Mucosa of stomach (tissue), 1 donor: Measurements from ENCODE around the gene ZSWIM5.
A peak's percentile ranks its signal among the peaks of the same experiment; 100 is the strongest.

ENCODE experiments used
- H3K27me3 ChIP-seq: one replicate; pipeline ENCODE4 v1.7.0; 2013; ENCODE audit warnings: mild to moderate bottlenecking, low read length; ENCODE audit not compliant: control insufficient read depth, insufficient read depth
- H3K36me3 ChIP-seq: one replicate; pipeline ENCODE4 v1.7.0; 2013; ENCODE audit warnings: low read length; ENCODE audit not compliant: control insufficient read depth, insufficient read depth
- H3K4me1 ChIP-seq: one replicate; pipeline ENCODE4 v1.7.0; 2013; ENCODE audit warnings: mild to moderate bottlenecking, low read length; ENCODE audit not compliant: control insufficient read depth, insufficient read depth
- H3K4me3 ChIP-seq: one replicate; pipeline ENCODE4 v1.7.0; 2013; ENCODE audit warnings: low read length
- H3K9ac ChIP-seq: one replicate; pipeline ENCODE4 v1.7.0; 2013; ENCODE audit warnings: mild to moderate bottlenecking, low read length, moderate library complexity
- H3K9me3 ChIP-seq: one replicate; pipeline ENCODE4 v1.7.0; 2013; ENCODE audit warnings: mild to moderate bottlenecking, low read length, moderate library complexity; ENCODE audit not compliant: control insufficient read depth
- donor health status: Pancreatic carcinoma.

Gene ZSWIM5

GRCh38 chr1:45011837-45012638 lies 194.4 kb downstream of the ZSWIM5 start, which contains the start of gene UROD:
UROD (plus strand) TSS chr1:45012254; CDS start chr1:45012266, 12 bp downstream.
- no peaks in the 10 kb centered on the region for H3K27me3 ChIP-seq
- peaks cover 26% of the 10 kb centered on the region for H3K36me3 ChIP-seq
- peak within 1 kb of the TSS; percentile 70 for H3K4me3 ChIP-seq
- H3K9me3 ChIP-seq = no peaks in the 10 kb centered on the region
- peaks cover 31% of the 10 kb centered on the region for H3K4me1 ChIP-seq
- H3K9ac ChIP-seq = peak within 1 kb of the TSS; percentile 78

- no peaks in the 10 kb centered on the region for H3K27me3 ChIP-seq
- peak within 1 kb of the TSS; percentile 78 for H3K9ac ChIP-seq
- H3K36me3 ChIP-seq = peaks cover 34% of the 10 kb centered on the region
- H3K4me3 ChIP-seq = peak within 1 kb of the TSS; percentile 70
- peaks cover 31% of the 10 kb centered on the region for H3K4me1 ChIP-seq
- no peaks in the 10 kb centered on the region for H3K9me3 ChIP-seq
These were observed 195.3 kb downstream of the ZSWIM5 start, which contains the start of gene HECTD3 for GRCh38 chr1:45010855-45011811. HECTD3 (minus strand) TSS chr1:45011324; CDS start chr1:45011257, 67 bp downstream.

- peaks cover 31% of the 10 kb centered on the region for H3K4me1 ChIP-seq
- peaks cover 41% of the 10 kb centered on the region for H3K36me3 ChIP-seq
These were observed 196.2 kb downstream of the ZSWIM5 start for GRCh38 chr1:45009956-45010854.

GRCh38 chr1:45009296-45009865 lies 197.0 kb downstream of the ZSWIM5 start:
- Histone ChIP-seq H3K27me3 (no peaks in the 10 kb centered on the region), H3K9ac (no peak overlapping the region), H3K4me1 (peaks cover 31% of the 10 kb centered on the region), H3K9me3 (no peaks in the 10 kb centered on the region), H3K36me3 (peaks cover 49% of the 10 kb centered on the region), H3K4me3 (no peak overlapping the region)

More at GRCh38 chr1:45009956-45010854, 196.2 kb downstream of the ZSWIM5 start:
- peak overlapping the region; percentile 70 for H3K4me3 ChIP-seq
- H3K9me3 ChIP-seq = no peaks in the 10 kb centered on the region
- H3K27me3 ChIP-seq = no peaks in the 10 kb centered on the region
- peak overlapping the region; percentile 78 for H3K9ac ChIP-seq

GRCh38 chr1:45008516-45008915 lies 197.9 kb downstream of the ZSWIM5 start:
- Histone ChIP-seq H3K4me3 (no peak overlapping the region), H3K9ac (no peak overlapping the region), H3K36me3 (peaks cover 52% of the 10 kb centered on the region), H3K9me3 (no peaks in the 10 kb centered on the region), H3K4me1 (peaks cover 31% of the 10 kb centered on the region), H3K27me3 (no peaks in the 10 kb centered on the region)

GRCh38 chr1:45008076-45008475 lies 198.3 kb downstream of the ZSWIM5 start:
- Histone ChIP-seq H3K9ac (no peak overlapping the region), H3K4me1 (peaks cover 33% of the 10 kb centered on the region), H3K27me3 (no peaks in the 10 kb centered on the region), H3K9me3 (no peaks in the 10 kb centered on the region), H3K36me3 (peaks cover 56% of the 10 kb centered on the region), H3K4me3 (no peak overlapping the region)

GRCh38 chr1:45007311-45007710 lies 199.1 kb downstream of the ZSWIM5 start:
- Histone ChIP-seq H3K27me3 (no peaks in the 10 kb centered on the region), H3K4me1 (peaks cover 29% of the 10 kb centered on the region), H3K9me3 (no peaks in the 10 kb centered on the region), H3K4me3 (no peak overlapping the region), H3K36me3 (peaks cover 57% of the 10 kb centered on the region), H3K9ac (no peak overlapping the region)

- H3K9ac ChIP-seq = no peak overlapping the region
- peaks cover 26% of the 10 kb centered on the region for H3K4me1 ChIP-seq
- peaks cover 57% of the 10 kb centered on the region for H3K36me3 ChIP-seq
- H3K9me3 ChIP-seq = no peaks in the 10 kb centered on the region
- no peaks in the 10 kb centered on the region for H3K27me3 ChIP-seq
- H3K4me3 ChIP-seq = no peak overlapping the region
These were observed 200.6 kb downstream of the ZSWIM5 start for GRCh38 chr1:45005761-45006160.

GRCh38 chr1:45004281-45004920 lies 202.0 kb downstream of the ZSWIM5 start:
- peaks cover 16% of the 10 kb centered on the region for H3K4me1 ChIP-seq
- H3K9me3 ChIP-seq = no peaks in the 10 kb centered on the region
- H3K9ac ChIP-seq = no peak overlapping the region
- H3K36me3 ChIP-seq = peaks cover 54% of the 10 kb centered on the region
- no peaks in the 10 kb centered on the region for H3K27me3 ChIP-seq
- no peak overlapping the region for H3K4me3 ChIP-seq

- H3K4me1 ChIP-seq = peaks cover 12% of the 10 kb centered on the region
- no peaks in the 10 kb centered on the region for H3K27me3 ChIP-seq
- no peaks in the 10 kb centered on the region for H3K9me3 ChIP-seq
- H3K9ac ChIP-seq = no peak overlapping the region
- H3K36me3 ChIP-seq = peaks cover 47% of the 10 kb centered on the region
- no peak overlapping the region for H3K4me3 ChIP-seq
These were observed 202.7 kb downstream of the ZSWIM5 start for GRCh38 chr1:45003741-45004140.
